Measurements from ENCODE around the gene SLC24A4. TPM values are rescaled to one million over a fixed set of nuclear protein-coding genes. Genes with fewer than 3 reads are reported as not detected.

SLC24A4 gene
- total RNA-seq, 1 donor from 2014 or later = not detected

DNA sequence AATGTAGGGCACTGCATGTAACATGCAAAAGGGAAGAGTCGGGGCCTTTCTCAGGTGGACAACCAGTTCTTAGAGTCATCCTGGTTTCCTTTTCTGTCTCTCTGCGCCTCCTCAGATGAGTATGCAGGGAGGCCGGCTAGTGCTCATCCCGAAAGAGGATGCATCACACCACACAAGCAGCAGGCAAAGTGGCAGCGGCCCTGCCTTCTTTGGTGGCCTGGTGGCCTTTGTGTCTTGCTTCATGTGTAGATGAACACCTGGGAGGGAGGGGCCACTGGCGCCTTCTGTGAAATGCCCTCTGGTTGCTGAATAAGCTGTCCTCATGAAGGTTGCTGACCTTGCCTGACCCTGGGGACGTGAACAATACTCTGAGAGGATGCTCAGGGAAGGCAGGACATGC, 18.0 kb downstream of the SLC24A4 start:
- no peak for FAIRE-seq
- Histone ChIP-seq H3K36me3 (ENCODE audit: control insufficient read depth, insufficient read depth, low read length) (no peaks in the 10 kb centered on the region), H3K4me3 (ENCODE audit: low read depth, low read length) (no peak overlapping the region), H3K27me3 (ENCODE audit: control insufficient read depth, insufficient read depth, low read length) (peaks cover 16% of the 10 kb centered on the region)
- TF ChIP-seq, protein P1, sequence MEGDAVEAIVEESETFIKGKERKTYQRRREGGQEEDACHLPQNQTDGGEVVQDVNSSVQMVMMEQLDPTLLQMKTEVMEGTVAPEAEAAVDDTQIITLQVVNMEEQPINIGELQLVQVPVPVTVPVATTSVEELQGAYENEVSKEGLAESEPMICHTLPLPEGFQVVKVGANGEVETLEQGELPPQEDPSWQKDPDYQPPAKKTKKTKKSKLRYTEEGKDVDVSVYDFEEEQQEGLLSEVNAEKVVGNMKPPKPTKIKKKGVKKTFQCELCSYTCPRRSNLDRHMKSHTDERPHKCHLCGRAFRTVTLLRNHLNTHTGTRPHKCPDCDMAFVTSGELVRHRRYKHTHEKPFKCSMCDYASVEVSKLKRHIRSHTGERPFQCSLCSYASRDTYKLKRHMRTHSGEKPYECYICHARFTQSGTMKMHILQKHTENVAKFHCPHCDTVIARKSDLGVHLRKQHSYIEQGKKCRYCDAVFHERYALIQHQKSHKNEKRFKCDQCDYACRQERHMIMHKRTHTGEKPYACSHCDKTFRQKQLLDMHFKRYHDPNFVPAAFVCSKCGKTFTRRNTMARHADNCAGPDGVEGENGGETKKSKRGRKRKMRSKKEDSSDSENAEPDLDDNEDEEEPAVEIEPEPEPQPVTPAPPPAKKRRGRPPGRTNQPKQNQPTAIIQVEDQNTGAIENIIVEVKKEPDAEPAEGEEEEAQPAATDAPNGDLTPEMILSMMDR (IDR thresholded peaks at IDR 0.05; ENCODE audit: insufficient read depth, low read length, severe bottlenecking) = no peak
- no peak for DNase-seq (ENCODE audit: low read depth)

GRCh38 chr14:92341791-92342190, 18.8 kb downstream of the SLC24A4 start:
- FAIRE-seq = no peak
- H3K4me3 ChIP-seq (ENCODE audit: low read depth, low read length) = no peak overlapping the region
- TF ChIP-seq, protein P1 (IDR thresholded peaks at IDR 0.05; ENCODE audit: insufficient read depth, low read length, severe bottlenecking) = no peak

DNA sequence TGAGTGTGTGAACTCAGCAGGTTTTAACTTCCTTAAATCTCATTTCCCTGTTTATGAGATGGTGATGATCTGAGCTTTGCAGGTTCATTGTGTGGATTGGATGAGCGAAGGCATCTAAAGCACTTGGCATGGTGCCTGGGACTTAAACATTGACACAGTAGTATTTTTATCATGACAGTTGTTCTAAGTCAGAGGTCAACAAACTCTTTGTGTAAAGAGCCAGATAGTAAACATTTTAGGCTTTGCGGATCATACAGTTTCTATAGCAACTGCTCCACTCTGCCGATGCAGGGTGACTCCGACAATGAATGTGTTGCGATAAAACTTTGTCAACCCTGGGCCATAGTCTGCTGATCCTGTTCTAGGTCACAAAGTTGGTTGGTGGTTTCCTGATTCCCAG, 25.2 kb downstream of the SLC24A4 start:
- no peak overlapping the region for H3K4me3 ChIP-seq (ENCODE audit: low read depth, low read length)
- no peaks in the 10 kb centered on the region for H3K36me3 ChIP-seq (ENCODE audit: control insufficient read depth, insufficient read depth, low read length)
- TF ChIP-seq, protein P1 (IDR thresholded peaks at IDR 0.05; ENCODE audit: insufficient read depth, low read length, severe bottlenecking) = no peak
- H3K27me3 ChIP-seq (ENCODE audit: control insufficient read depth, insufficient read depth, low read length) = peaks cover 5% of the 10 kb centered on the region
- FAIRE-seq (no peak), DNase-seq (ENCODE audit: low read depth) (peak; percentile 24)

More at GRCh38 chr14:92341791-92342190, 18.8 kb downstream of the SLC24A4 start:
- no peak for DNase-seq (ENCODE audit: low read depth)
- H3K36me3 ChIP-seq (ENCODE audit: control insufficient read depth, insufficient read depth, low read length) = no peaks in the 10 kb centered on the region
- peaks cover 13% of the 10 kb centered on the region for H3K27me3 ChIP-seq (ENCODE audit: control insufficient read depth, insufficient read depth, low read length)

DNA sequence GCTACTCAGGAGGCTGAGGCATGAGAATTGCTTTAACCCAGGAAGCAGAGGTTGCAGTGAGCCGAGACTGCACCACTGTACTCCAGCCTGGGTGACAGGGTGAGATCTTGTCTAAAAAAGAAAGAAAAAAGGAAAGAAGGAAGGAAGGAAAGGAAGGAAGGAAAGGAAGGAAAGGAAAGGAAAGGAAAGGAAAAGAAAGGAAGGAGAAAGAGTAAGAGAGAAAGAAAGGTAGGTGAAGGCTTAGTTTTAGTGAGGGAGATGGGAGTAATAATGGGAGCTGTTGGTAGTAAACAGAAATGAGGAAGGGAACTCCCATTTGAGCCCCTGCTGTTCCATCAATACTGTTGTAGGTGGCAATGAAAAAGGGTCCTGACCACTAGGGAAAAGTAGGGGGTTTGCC, 28.8 kb downstream of the SLC24A4 start:
- TF ChIP-seq, protein P1 (IDR thresholded peaks at IDR 0.05; ENCODE audit: insufficient read depth, low read length, severe bottlenecking) = no peak
- DNase-seq (ENCODE audit: low read depth) = no peak
- no peak for FAIRE-seq

DNA sequence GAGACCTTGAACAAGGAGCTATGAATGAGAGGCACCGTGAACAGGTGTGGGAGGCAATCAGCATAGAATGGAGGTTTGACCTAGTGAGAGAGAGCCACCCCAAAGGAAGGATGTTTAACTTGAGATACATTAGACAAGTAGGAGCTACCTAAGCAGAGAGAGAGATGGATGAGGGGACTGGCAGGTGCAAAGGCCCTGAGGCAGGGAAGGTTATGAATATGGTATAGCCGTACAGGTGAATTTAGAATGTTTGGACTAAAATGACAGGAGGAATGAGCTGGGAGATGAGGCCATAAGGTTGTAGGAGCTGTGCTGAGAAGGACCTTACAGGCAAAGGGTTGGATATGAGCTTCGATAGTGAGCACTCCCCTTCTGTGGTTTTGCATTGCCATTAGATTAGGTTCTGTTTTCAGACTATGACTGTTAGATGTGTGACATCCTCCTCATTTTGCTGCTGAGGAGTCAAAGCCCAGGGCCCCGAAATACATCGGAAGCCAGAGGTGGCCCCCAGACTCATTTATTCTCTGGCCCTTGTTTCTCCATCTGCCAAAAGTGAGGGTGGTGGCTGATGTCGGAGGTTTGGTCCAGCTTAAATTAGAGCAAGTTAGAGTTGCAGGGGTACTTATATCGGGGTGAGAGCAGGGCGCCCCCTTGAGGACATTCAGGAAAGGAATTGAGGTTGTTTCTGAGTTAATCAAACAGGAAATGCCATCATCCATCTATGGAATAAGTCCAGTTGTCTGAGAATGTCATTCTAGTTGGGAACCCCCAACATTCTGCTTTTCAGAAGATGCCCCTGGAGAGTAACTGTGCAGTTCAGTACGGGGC, 29.4 kb downstream of the SLC24A4 start:
- FAIRE-seq = no peak
- H3K4me3 ChIP-seq (ENCODE audit: low read depth, low read length) = no peak overlapping the region
- peaks cover 3% of the 10 kb centered on the region for H3K27me3 ChIP-seq (ENCODE audit: control insufficient read depth, insufficient read depth, low read length)
- DNase-seq (ENCODE audit: low read depth) = peak; percentile 5
- H3K36me3 ChIP-seq (ENCODE audit: control insufficient read depth, insufficient read depth, low read length) = no peaks in the 10 kb centered on the region
- TF ChIP-seq, protein P1 (IDR thresholded peaks at IDR 0.05; ENCODE audit: insufficient read depth, low read length, severe bottlenecking) = peak; percentile 7

More for the DNA sequence above, 28.8 kb downstream of the SLC24A4 start:
- Histone ChIP-seq H3K36me3 (ENCODE audit: control insufficient read depth, insufficient read depth, low read length) (no peaks in the 10 kb centered on the region), H3K27me3 (ENCODE audit: control insufficient read depth, insufficient read depth, low read length) (peaks cover 3% of the 10 kb centered on the region), H3K4me3 (ENCODE audit: low read depth, low read length) (no peak overlapping the region)

Measured in bronchial epithelial cell (primary cell).